Calu3 (cell line): ENCODE measurements around the gene ZMYM2. TPM values are rescaled to one million over a fixed set of nuclear protein-coding genes. Genes with fewer than 3 reads are reported as not detected.

Experiments used
- BruUV-seq: library from RNA; stranded (reverse); fragments of 400-500 nt; replicated peaks from 2 replicates; lab custom pipeline; 2021; lab: Mats Ljungman, UMichigan
- CTCF ChIA-PET: fragments of 300-600 bp; sonication (Branson Sonifier 250); formaldehyde crosslinking; loops from one replicate; lab custom pipeline; 2022; ENCODE audit warnings: antibody characterized with exemption; lab: Charles Lee
- DNase-seq: peaks from one replicate; pipeline ENCODE4 v3.0.0; 2022
- H3K27ac Mint-ChIP-seq: one replicate; pipeline ENCODE4 v1.8.0; 2022; ENCODE audit warnings: mixed read lengths; ENCODE audit not compliant: unreplicated experiment
- H3K27me3 Mint-ChIP-seq: one replicate; pipeline ENCODE4 v1.8.0; 2022; ENCODE audit warnings: mixed read lengths; ENCODE audit not compliant: unreplicated experiment
- H3K36me3 Mint-ChIP-seq: one replicate; pipeline ENCODE4 v1.8.0; 2022; ENCODE audit warnings: mild to moderate bottlenecking, moderate library complexity, mixed read lengths; ENCODE audit not compliant: insufficient read depth, unreplicated experiment
- H3K4me1 Mint-ChIP-seq: one replicate; pipeline ENCODE4 v1.8.0; 2022; ENCODE audit warnings: mild to moderate bottlenecking, low read depth, mixed read lengths; ENCODE audit not compliant: unreplicated experiment
- H3K4me3 Mint-ChIP-seq: one replicate; pipeline ENCODE4 v1.8.0; 2022; ENCODE audit warnings: mild to moderate bottlenecking, low read depth, moderate library complexity, mixed read lengths; ENCODE audit not compliant: unreplicated experiment
- H3K9me3 Mint-ChIP-seq: one replicate; pipeline ENCODE4 v1.8.0; 2022; ENCODE audit warnings: low read depth, mixed read lengths; ENCODE audit not compliant: unreplicated experiment
- intact Hi-C: fragments of 100-400 bp; cut with micrococcal nuclease; formaldehyde crosslinking; loops from one replicate; pipeline ENCODE4 v1.10.0; 2022; ENCODE audit not compliant: unreplicated experiment
- total RNA-seq: library from RNA; stranded (reverse); gene quantifications from 2 replicates; pipeline ENCODE4 v1.2.3, GENCODE V29; 2022
- TF ChIP-seq, protein P1 (sequence below): fragments of 200-600 bp; IDR thresholded peaks from one replicate; pipeline ENCODE4 v1.8.0; 2022; ENCODE audit warnings: antibody characterized with exemption; ENCODE audit not compliant: unreplicated experiment

ZMYM2 gene
- total RNA-seq, 1 experiment from 2014 or later, result 53.1 TPM

DNA sequence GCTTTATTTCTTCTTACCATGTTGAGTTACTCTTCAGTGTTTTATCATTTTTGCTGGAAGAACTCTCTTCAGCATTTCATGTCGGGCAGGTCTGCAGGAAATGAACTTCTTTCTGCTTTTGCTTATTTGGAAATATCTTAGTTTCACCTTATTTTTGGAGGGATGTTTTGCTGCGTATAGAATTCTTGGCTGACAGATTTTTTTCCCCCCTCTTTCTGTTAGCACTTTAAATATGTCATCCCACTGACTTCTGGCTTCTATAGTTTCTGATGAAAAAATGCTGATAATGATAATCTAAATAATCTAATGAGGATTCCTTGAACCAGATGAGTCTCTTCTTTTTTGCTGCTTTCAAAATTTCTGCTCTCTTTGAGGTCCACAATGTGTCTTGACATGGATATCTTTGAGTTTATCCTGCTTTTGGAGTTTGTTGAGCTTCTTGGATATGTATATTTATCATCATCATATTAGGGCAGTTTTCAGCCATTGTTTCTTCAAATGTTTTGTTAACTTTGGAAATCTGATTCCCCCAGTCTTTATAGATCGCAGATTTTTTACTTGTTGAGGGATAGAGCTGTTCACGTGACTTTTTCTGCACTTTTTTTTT, 20.4 kb downstream of the ZMYM2 start:
- Mint-ChIP-seq H3K4me1 (no peaks in the 10 kb centered on the region), H3K27ac (no peak overlapping the region), H3K9me3 (no peaks in the 10 kb centered on the region), H3K4me3 (no peak overlapping the region), H3K27me3 (no peaks in the 10 kb centered on the region), H3K36me3 (peaks cover 28% of the 10 kb centered on the region)
- TF ChIP-seq, protein P1, sequence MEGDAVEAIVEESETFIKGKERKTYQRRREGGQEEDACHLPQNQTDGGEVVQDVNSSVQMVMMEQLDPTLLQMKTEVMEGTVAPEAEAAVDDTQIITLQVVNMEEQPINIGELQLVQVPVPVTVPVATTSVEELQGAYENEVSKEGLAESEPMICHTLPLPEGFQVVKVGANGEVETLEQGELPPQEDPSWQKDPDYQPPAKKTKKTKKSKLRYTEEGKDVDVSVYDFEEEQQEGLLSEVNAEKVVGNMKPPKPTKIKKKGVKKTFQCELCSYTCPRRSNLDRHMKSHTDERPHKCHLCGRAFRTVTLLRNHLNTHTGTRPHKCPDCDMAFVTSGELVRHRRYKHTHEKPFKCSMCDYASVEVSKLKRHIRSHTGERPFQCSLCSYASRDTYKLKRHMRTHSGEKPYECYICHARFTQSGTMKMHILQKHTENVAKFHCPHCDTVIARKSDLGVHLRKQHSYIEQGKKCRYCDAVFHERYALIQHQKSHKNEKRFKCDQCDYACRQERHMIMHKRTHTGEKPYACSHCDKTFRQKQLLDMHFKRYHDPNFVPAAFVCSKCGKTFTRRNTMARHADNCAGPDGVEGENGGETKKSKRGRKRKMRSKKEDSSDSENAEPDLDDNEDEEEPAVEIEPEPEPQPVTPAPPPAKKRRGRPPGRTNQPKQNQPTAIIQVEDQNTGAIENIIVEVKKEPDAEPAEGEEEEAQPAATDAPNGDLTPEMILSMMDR, result no peak
- CTCF ChIA-PET, result no interaction called here
- no TSS peak for BruUV-seq
- intact Hi-C loops, result no loop called here
- no peak for DNase-seq

DNA sequence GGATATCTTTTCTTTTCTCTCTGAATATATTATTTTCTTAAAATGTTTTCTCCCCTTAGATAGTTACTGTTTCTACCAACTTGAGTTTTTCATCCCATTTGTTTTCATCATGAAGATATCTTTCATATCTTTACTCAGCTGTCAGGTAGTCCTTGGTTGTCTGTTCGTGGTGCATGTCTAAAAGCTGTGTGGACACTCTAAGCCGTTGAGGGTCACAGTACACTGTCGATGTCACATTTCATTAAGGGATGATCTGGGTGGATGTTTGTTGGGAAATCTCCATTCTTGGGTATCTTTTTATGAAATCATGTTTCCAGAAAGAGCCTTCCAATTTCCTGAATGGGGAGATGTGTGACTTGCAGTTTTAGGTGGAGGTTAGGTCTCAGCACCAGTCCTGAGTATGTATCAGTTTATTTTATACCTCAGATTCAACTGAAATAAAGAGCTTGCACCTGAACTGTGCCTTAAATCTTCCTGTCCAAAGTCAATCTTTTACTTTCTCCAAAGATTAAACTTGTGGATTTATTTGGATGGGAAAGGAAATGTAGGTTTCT, 23.2 kb downstream of the ZMYM2 start:
- H3K4me3 Mint-ChIP-seq, result no peak overlapping the region
- intact Hi-C loops, result no loop called here
- H3K36me3 Mint-ChIP-seq, result peaks cover 24% of the 10 kb centered on the region
- DNase-seq, result no peak
- H3K27me3 Mint-ChIP-seq, result no peaks in the 10 kb centered on the region
- no peak overlapping the region for H3K27ac Mint-ChIP-seq
- H3K9me3 Mint-ChIP-seq, result no peaks in the 10 kb centered on the region
- no TSS peak for BruUV-seq
- TF ChIP-seq, protein P1, result no peak
- H3K4me1 Mint-ChIP-seq, result no peaks in the 10 kb centered on the region
- CTCF ChIA-PET, result interaction anchor here (0.7 kb wide), 1 partner anchor 26 kb away, joined by 4 read pairs; no protein-coding TSS in a partner anchor

DNA sequence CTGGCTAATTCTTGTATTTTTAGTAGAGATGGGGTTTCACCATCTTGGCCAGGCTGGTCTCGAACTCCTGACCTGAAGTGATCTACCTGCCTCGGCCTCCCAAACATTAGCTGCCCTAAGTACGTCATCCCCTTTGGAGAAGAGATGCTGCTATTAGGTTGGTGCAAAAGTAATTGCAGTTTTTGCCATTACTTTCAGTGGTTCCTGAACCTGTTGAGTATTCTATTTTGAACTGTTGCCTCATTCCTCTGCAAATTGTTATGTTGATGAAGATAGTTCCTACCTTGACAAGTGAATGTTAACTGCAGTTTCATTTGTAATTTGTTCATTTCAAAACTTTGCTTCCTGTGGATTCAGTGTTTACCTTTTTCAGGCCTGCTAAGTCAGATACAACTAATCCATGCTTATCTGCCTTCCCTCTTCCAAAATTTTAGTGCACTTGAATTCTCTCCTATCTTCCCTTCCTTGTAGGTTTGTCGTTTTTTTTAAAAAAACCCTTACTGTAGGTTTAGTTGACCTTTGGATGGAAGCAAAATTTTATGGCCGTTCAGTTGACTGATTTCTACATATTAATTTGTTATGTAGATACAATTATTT, 24.0 kb downstream of the ZMYM2 start:
- no peak for DNase-seq
- TF ChIP-seq, protein P1, result no peak
- BruUV-seq, result no TSS peak
- intact Hi-C loops, result no loop called here
- CTCF ChIA-PET, result interaction anchor here (0.7 kb wide), 1 partner anchor 21 kb away, joined by 4 read pairs; no protein-coding TSS in a partner anchor
- Mint-ChIP-seq H3K4me3 (no peak overlapping the region), H3K27me3 (no peaks in the 10 kb centered on the region), H3K27ac (no peak overlapping the region), H3K9me3 (no peaks in the 10 kb centered on the region), H3K36me3 (peaks cover 21% of the 10 kb centered on the region), H3K4me1 (no peaks in the 10 kb centered on the region)

DNA sequence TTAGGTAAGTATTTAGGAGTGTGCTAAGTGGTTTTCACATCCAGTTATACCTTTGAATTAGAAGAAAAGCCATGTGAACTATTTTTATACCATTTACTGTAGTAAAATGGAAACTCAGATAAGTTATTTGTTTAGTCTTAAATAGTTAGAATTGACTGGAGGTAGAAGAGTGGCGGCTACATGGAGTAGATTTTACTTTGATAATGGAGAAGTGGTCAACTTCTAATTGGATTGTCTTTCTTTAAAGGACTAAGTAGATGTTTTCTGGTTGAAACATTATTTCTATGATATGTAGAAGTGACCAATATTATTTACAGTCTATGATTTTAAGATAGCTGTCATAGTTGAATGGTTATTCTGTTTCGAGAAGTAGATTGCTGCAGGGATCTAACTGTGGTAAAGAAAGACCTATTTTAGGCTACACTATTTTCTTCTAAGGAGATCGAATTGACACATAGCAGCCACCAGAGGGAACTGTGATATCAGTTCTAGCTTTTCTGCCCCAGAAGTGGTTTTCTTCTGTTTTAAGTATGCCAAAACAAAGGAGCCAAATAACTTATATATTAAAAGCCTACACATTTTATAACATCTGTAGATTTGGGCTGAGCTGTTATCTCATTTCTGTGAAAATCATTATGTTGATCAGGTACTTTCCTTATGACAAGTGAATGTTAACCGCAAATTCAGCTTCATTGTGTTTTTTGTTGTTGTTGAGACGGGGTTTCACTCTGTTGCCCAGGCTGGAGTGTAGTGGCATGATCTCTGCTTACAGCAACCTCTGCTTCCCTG, 26.1 kb downstream of the ZMYM2 start:
- DNase-seq, result no peak
- intact Hi-C loops, result loop anchor here (1.0 kb wide), 1 partner anchor 179 kb away; no protein-coding TSS in a partner anchor
- H3K9me3 Mint-ChIP-seq, result no peaks in the 10 kb centered on the region
- BruUV-seq, result no TSS peak
- TF ChIP-seq, protein P1, result no peak
- CTCF ChIA-PET, result interaction anchor here (1.1 to 1.6 kb wide), 2 partner anchors 10 to 25 kb away, joined by 3 read pairs; no protein-coding TSS in a partner anchor
- no peak overlapping the region for H3K27ac Mint-ChIP-seq
- no peaks in the 10 kb centered on the region for H3K4me1 Mint-ChIP-seq
- H3K36me3 Mint-ChIP-seq, result peaks cover 11% of the 10 kb centered on the region
- H3K4me3 Mint-ChIP-seq, result no peak overlapping the region
- H3K27me3 Mint-ChIP-seq, result no peaks in the 10 kb centered on the region
